Measurements from ENCODE around the gene HHAT.

- TF ChIP-seq CTCF (IDR thresholded peaks at IDR 0.05) = no peak
- no peak for TF ChIP-seq POLR2A (IDR thresholded peaks at IDR 0.05; ENCODE audit: low read depth)
- no peak for TF ChIP-seq POLR2AphosphoS5 (IDR thresholded peaks at IDR 0.05)
- TF ChIP-seq EP300 (IDR thresholded peaks at IDR 0.05) = no peak
Measured at GRCh38 chr1:210447456-210448057, 118.9 kb downstream of the HHAT start.

Measured in esophagus muscularis mucosa (tissue), 4 donors.